Gastrocnemius medialis (tissue), 4 donors: Measurements from ENCODE around the gene CSPG5. TPM values are rescaled to one million over a fixed set of nuclear protein-coding genes. Genes with fewer than 3 reads are reported as not detected.

Experiments used
- ATAC-seq, 2 donors: fragments of 150-250 bp; one replicate each; pipeline ENCODE4 v1.9.1; 2016
- DNase-seq, 2 donors: peaks; one replicate each; pipeline ENCODE4 v3.0.0-alpha.2; 2019
- H3K27ac ChIP-seq, 4 donors: fragments of 200-600 bp; sonication (generic); 1 replicate in 1 of 4; 2 replicates in 3 of 4; pipeline ENCODE4 v1.5.1; 2016 to 2018; ENCODE audit warnings: mild to moderate bottlenecking in 2 of 4, moderate library complexity in 1 of 4
- H3K27me3 ChIP-seq, 3 donors: fragments of 200-600 bp; sonication (generic) in 2 of 3; 1 replicate in 1 of 3; 2 replicates in 2 of 3; pipeline versions ENCODE4 v1.5.1 to v1.6.0; 2016 to 2019; ENCODE audit warnings: mild to moderate bottlenecking in 1 of 3, moderate library complexity in 1 of 3
- H3K36me3 ChIP-seq, 2 donors: fragments of 200-600 bp; sonication (generic) in 1 of 2; one replicate each; pipeline ENCODE4 v1.5.1; 2017 to 2018
- H3K4me1 ChIP-seq, 2 donors: fragments of 200-600 bp; sonication (generic) in 1 of 2; one replicate each; pipeline ENCODE4 v1.5.1; 2016 to 2017; ENCODE audit warnings: mild to moderate bottlenecking in 2 of 2
- H3K4me3 ChIP-seq, 4 donors: fragments of 200-600 bp; sonication (generic) in 3 of 4; 1 replicate in 1 of 4; 2 replicates in 3 of 4; pipeline ENCODE4 v1.5.1; 2016 to 2019; ENCODE audit warnings: mild to moderate bottlenecking in 2 of 4
- H3K9me3 ChIP-seq, 3 donors: fragments of 200-600 bp; sonication (generic) in 2 of 3; 1 replicate in 1 of 3; 2 replicates in 2 of 3; pipeline ENCODE4 v1.5.1; 2016 to 2019
- CTCF ChIP-seq, 5 experiments: fragments of 450-650 bp in 3 of 5; fragments of 200-600 bp in 2 of 5; sonication (generic) in 2 of 5; IDR thresholded peaks in 4 of 5; conservative IDR thresholded peaks in 1 of 5; 1 replicate in 4 of 5; 2 replicates in 1 of 5; pipeline ENCODE4 v1.5.1; 2016 to 2019; ENCODE audit warnings: antibody characterized with exemption in 5 of 5, mild to moderate bottlenecking in 3 of 5, moderate library complexity in 3 of 5
- POLR2A ChIP-seq, 2 donors: fragments of 450-650 bp; IDR thresholded peaks; one replicate each; pipeline ENCODE4 v1.6.1; 2017; ENCODE audit warnings: antibody characterized with exemption in 2 of 2, mild to moderate bottlenecking in 2 of 2, moderate library complexity in 2 of 2
- in situ Hi-C, 4 donors: fragments of 200-750 bp; cut with MboI; loops; one replicate each; pipeline versions ENCODE4 v1.15.0 to v1.8.0; 2017; ENCODE audit warnings: low sequenced_read_pairs in 4 of 4
- intact Hi-C: fragments of 100-400 bp; cut with DNase I; formaldehyde crosslinking; loops from one replicate; pipeline ENCODE4 v1.15.1; 2023; ENCODE audit warnings: low total_unique reads
- total RNA-seq, 4 donors: library from RNA; depleted of rRNA; stranded (reverse); fragments of >200 nt; gene quantifications; one replicate each; pipeline versions ENCODE4 v1.1.0 to v1.2.3, GENCODE V29; 2016

Gene CSPG5
- total RNA-seq, 4 donors from 2014 or later, result 0.16 to 0.87 (median 0.29) TPM

- H3K27ac ChIP-seq, result no peak overlapping the region
- no peaks in the 10 kb centered on the region for H3K36me3 ChIP-seq
- no peak for DNase-seq
- ATAC-seq, result no peak
- H3K9me3 ChIP-seq, result no peaks in the 10 kb centered on the region
- H3K4me1 ChIP-seq, result no peaks in the 10 kb centered on the region
- H3K27me3 ChIP-seq, result no peaks in the 10 kb centered on the region
- in situ Hi-C loops (loop anchor here in 1 of 4 donors (25.0 kb wide), 1 partner anchor 453 kb away; no protein-coding TSS in a partner anchor), intact Hi-C loops (no loop called here)
- TF ChIP-seq POLR2A (IDR thresholded peaks at IDR 0.05), result no peak
- TF ChIP-seq CTCF (IDR thresholded peaks at IDR 0.05 in 4 of 5, conservative IDR thresholded peaks at IDR 0.05 in 1 of 5), result no peak
- H3K4me3 ChIP-seq, result no peak overlapping the region
Measured at GRCh38 chr3:47533996-47534454, 44.6 kb downstream of the CSPG5 start.

GRCh38 chr3:47533481-47533880, 45.2 kb downstream of the CSPG5 start:
- TF ChIP-seq POLR2A (IDR thresholded peaks at IDR 0.05), result no peak
- TF ChIP-seq CTCF (IDR thresholded peaks at IDR 0.05 in 4 of 5, conservative IDR thresholded peaks at IDR 0.05 in 1 of 5), result no peak
- Histone ChIP-seq H3K36me3 (no peaks in the 10 kb centered on the region), H3K27me3 (no peaks in the 10 kb centered on the region), H3K4me3 (no peak overlapping the region), H3K27ac (no peak overlapping the region), H3K9me3 (no peaks in the 10 kb centered on the region), H3K4me1 (no peaks in the 10 kb centered on the region)
- in situ Hi-C loops (loop anchor here in 1 of 4 donors (25.0 kb wide), 1 partner anchor 454 kb away; no protein-coding TSS in a partner anchor), intact Hi-C loops (no loop called here)
- ATAC-seq (no peak), DNase-seq (no peak)

GRCh38 chr3:47527952-47528725, 50.5 kb downstream of the CSPG5 start:
- no peak for DNase-seq
- Histone ChIP-seq H3K27me3 (no peaks in the 10 kb centered on the region), H3K36me3 (no peaks in the 10 kb centered on the region), H3K4me1 (no peaks in the 10 kb centered on the region), H3K9me3 (no peaks in the 10 kb centered on the region), H3K27ac (no peak overlapping the region), H3K4me3 (no peak overlapping the region)
- intact Hi-C loops, result loop anchor here (10.0 kb wide), 1 partner anchor 627 kb away; no protein-coding TSS in a partner anchor
- no peak for TF ChIP-seq POLR2A (IDR thresholded peaks at IDR 0.05)
- TF ChIP-seq CTCF (IDR thresholded peaks at IDR 0.05 in 4 of 5, conservative IDR thresholded peaks at IDR 0.05 in 1 of 5), result no peak
- ATAC-seq, result no peak
- in situ Hi-C loops, result loop anchor here in 1 of 4 donors (25.0 kb wide), 1 partner anchor 459 kb away; no protein-coding TSS in a partner anchor

GRCh38 chr3:47525617-47526016, 53.0 kb downstream of the CSPG5 start:
- Histone ChIP-seq H3K9me3 (no peaks in the 10 kb centered on the region), H3K4me1 (peaks cover 4% of the 10 kb centered on the region in 2 donors), H3K27ac (no peak overlapping the region), H3K4me3 (no peak overlapping the region), H3K36me3 (no peaks in the 10 kb centered on the region), H3K27me3 (no peaks in the 10 kb centered on the region)
- no peak for TF ChIP-seq POLR2A (IDR thresholded peaks at IDR 0.05)
- no peak for TF ChIP-seq CTCF (IDR thresholded peaks at IDR 0.05 in 4 of 5, conservative IDR thresholded peaks at IDR 0.05 in 1 of 5)
- ATAC-seq (no peak), DNase-seq (no peak)
- in situ Hi-C loops (loop anchor here in 1 of 4 donors (25.0 kb wide), 1 partner anchor 462 kb away; no protein-coding TSS in a partner anchor), intact Hi-C loops (loop anchor here (10.0 kb wide), 1 partner anchor 629 kb away; no protein-coding TSS in a partner anchor)
